GM12873 (cell line): ENCODE measurements around the gene PCK1.

Experiments
- TF ChIP-seq, protein P1 (sequence below): IDR thresholded peaks from 2 replicates; pipeline ENCODE4 v1.5.1; 2012; ENCODE audit warnings: low read depth, mild to moderate bottlenecking, moderate library complexity, low read length, control low read depth; ENCODE audit not compliant: insufficient read depth; ENCODE audit errors: missing control alignments

Gene PCK1

GRCh38 chr20:57548177-57549058 lies 12.5 kb upstream of the PCK1 start:
- TF ChIP-seq, protein P1, sequence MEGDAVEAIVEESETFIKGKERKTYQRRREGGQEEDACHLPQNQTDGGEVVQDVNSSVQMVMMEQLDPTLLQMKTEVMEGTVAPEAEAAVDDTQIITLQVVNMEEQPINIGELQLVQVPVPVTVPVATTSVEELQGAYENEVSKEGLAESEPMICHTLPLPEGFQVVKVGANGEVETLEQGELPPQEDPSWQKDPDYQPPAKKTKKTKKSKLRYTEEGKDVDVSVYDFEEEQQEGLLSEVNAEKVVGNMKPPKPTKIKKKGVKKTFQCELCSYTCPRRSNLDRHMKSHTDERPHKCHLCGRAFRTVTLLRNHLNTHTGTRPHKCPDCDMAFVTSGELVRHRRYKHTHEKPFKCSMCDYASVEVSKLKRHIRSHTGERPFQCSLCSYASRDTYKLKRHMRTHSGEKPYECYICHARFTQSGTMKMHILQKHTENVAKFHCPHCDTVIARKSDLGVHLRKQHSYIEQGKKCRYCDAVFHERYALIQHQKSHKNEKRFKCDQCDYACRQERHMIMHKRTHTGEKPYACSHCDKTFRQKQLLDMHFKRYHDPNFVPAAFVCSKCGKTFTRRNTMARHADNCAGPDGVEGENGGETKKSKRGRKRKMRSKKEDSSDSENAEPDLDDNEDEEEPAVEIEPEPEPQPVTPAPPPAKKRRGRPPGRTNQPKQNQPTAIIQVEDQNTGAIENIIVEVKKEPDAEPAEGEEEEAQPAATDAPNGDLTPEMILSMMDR: no peak

GRCh38 chr20:57552471-57552870 lies 8.4 kb upstream of the PCK1 start:
- TF ChIP-seq, protein P1: no peak

DNA sequence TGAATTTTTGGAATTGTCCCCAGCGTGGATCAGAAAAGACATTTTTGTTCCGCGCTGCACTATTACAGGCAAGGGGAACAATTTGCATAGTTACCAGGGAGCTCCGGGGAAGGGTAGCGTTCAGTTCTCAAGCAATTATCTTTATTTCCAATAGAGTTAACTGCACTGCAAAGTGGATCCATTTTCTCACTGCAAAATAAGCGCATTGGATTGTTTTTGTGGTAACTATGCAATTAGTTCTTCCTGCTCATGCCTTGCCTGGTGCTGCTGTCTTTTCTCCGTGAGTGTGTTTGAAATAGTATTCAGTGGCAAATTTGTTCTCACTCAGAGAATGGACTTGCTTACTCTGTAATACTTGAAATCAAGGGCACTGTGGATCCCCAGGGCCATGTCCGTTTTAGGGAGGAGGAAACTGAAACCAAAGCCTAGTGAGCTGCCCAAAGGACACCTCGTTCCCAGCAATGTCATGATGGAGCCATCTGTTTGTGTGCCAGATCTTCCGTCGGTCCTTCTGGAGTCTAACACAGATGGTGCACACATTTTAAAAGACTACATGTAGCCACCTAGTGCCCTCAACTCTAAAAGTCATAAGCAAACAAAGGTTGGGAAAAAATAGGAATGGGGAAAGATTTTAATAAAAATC lies 7.4 kb upstream of the PCK1 start:
- TF ChIP-seq, protein P1: no peak

GRCh38 chr20:57555457-57556184 lies 5.3 kb upstream of the PCK1 start:
- TF ChIP-seq, protein P1: no peak

GRCh38 chr20:57556980-57557274 lies 4.0 kb upstream of the PCK1 start:
- TF ChIP-seq, protein P1: no peak

- TF ChIP-seq, protein P1: no peak
These were observed 2.8 kb upstream of the PCK1 start for GRCh38 chr20:57557926-57558613.
